ENCODE measurements around the gene FOSB. TPM values are rescaled to one million over a fixed set of nuclear protein-coding genes. Genes with fewer than 3 reads are reported as not detected.

The FOSB gene
- total RNA-seq, 1 experiment from 2014 or later, result 1.7 TPM

DNA sequence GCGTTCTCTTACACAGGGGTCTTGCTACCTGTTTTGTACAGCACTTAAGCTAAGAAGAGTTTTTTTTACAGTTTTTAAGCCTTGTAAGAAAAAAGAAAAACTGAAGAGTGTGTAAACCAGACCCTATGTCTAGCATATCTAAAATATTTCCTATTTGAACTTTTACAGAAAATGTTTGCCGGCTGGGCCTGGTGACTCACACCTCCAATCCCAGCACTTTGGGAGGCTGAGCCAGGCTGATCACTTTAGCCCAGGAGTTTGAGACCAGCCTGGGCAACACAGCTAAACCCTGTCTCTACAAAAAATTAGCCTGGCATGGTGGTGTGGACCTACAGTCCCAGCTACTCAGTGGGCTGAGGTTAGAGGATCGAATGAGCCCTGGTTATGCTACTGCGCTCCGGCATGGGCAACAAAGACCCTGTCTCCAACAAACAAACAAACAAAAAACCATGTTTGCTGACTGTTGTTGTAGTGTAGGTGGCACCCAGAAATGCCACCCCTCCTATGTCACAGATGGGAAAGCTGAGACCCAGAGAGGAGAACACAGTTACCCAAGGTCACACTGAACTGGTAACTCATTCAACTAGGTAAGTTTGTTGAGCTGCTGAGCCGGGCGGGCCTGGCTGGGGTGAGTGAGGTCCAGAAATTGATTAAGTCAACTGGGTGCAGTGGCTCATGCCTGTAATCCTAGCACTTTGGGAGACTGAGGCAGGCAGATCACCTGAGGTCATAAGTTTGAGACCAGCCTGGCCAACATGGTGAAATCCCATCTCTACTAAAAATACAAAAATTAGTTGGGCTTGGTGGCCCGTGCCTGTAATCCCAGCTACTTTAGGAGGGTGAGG is 37.6 kb downstream of the FOSB start:
- no peak overlapping the region for H3K27ac ChIP-seq (ENCODE audit: insufficient read length, low read depth, low read length)
- peak overlapping the region in 1 of 3 experiments; percentile 73; a peak in 1 of 7 replicates for H3K27ac Mint-ChIP-seq

More for the DNA sequence above, 37.6 kb downstream of the FOSB start:
- no peak overlapping the region for H4K91ac ChIP-seq (ENCODE audit: insufficient read length, low read depth, low read length)
- H3K79me2 ChIP-seq (ENCODE audit: insufficient read depth, low read length), result peaks cover 18% of the 10 kb centered on the region; the same call in 1 of the 2 replicates
- H3K4me3 Mint-ChIP-seq, result peak overlapping the region; percentile 72 to 81; a peak in 4 of 5 replicates
- H2AK5ac ChIP-seq (ENCODE audit: insufficient read length, low read length), result no peak overlapping the region
- no peak for DNase-seq
- H4K5ac ChIP-seq (ENCODE audit: insufficient read length, low read depth, low read length), result no peak overlapping the region
- no peak overlapping the region for H2BK12ac ChIP-seq (ENCODE audit: insufficient read length, low read depth, low read length)
- H3T11ph ChIP-seq (ENCODE audit: low read length), result no peak overlapping the region
- H3K4me2 ChIP-seq (ENCODE audit: insufficient read depth, insufficient read length, low read length), result no peak overlapping the region
- no peak overlapping the region for H3K18ac ChIP-seq (ENCODE audit: insufficient read length, low read depth, low read length)
- peaks cover 28 to 42% of the 10 kb centered on the region in 2 experiments for H3K4me1 Mint-ChIP-seq
- WGBS (ENCODE audit: extremely low coverage, insufficient read length, low lambda C conversion rate), result no CpG with 5 or more reads among the region's 8 CpGs
- H2BK120ac ChIP-seq (ENCODE audit: low read depth, low read length, poor library complexity, severe bottlenecking), result no peak overlapping the region
- H3K79me1 ChIP-seq (ENCODE audit: insufficient read depth, low read depth, low read length, poor library complexity, severe bottlenecking), result peaks cover 3% of the 10 kb centered on the region
- no peak overlapping the region for H2BK20ac ChIP-seq (ENCODE audit: low read depth, low read length, poor library complexity, severe bottlenecking)
- H4K20me1 ChIP-seq (ENCODE audit: control insufficient read depth, insufficient read depth, insufficient read length), result no peaks in the 10 kb centered on the region
- peaks cover 20% of the 10 kb centered on the region for H3K23me2 ChIP-seq (ENCODE audit: insufficient read length, low read depth, low read length, poor library complexity, severe bottlenecking)
- no peak overlapping the region for H3K9ac ChIP-seq (ENCODE audit: extremely low read depth, insufficient read length, low read length)
- no peak overlapping the region for H3K56ac ChIP-seq (ENCODE audit: insufficient read length, low read depth, low read length)
- H3K14ac ChIP-seq (ENCODE audit: insufficient read depth, low read length), result no peak overlapping the region
- H3K27me3 ChIP-seq (ENCODE audit: insufficient read depth, low read length), result no peaks in the 10 kb centered on the region
- H2AFZ ChIP-seq (ENCODE audit: low read length), result no peak overlapping the region
- H3K23ac ChIP-seq (ENCODE audit: insufficient read length, low read depth, low read length), result no peak overlapping the region
- H3K27me3 Mint-ChIP-seq (ENCODE audit: low read depth), result peaks cover 6% of the 10 kb centered on the region
- H4K8ac ChIP-seq (replicated peaks; ENCODE audit: insufficient read length, low read depth, low read length), result no peak overlapping the region
- peaks cover 0 to 9% (median 0%) of the 10 kb centered on the region in 3 experiments; a peak in 2 of 7 replicates for H3K36me3 Mint-ChIP-seq (ENCODE audit: insufficient read depth in 1 of 3, low read depth in 3 of 3)
- H2BK15ac ChIP-seq (ENCODE audit: low read depth, low read length), result no peak overlapping the region
- H3K4ac ChIP-seq (ENCODE audit: low read depth, low read length), result no peak overlapping the region
- H2BK5ac ChIP-seq (ENCODE audit: insufficient read length, low read length), result no peak overlapping the region
- H3K9me3 Mint-ChIP-seq, result no peaks in the 10 kb centered on the region; a peak in 1 of 5 replicates
- peaks cover 4% of the 10 kb centered on the region; the same call in 1 of the 2 replicates for H3K4me1 ChIP-seq (ENCODE audit: insufficient read depth, low read length)
- H3K9me3 ChIP-seq (ENCODE audit: control insufficient read depth, low read depth, low read length), result no peaks in the 10 kb centered on the region
- TF ChIP-seq CTCF (conservative IDR thresholded peaks at IDR 0.05), result no peak

Data from H9 (cell line).